HCT116 (cell line): ENCODE data around the gene GLRA3. TPM values are rescaled to one million over a fixed set of nuclear protein-coding genes. Genes with fewer than 3 reads are reported as not detected.

ENCODE experiments used
- ATAC-seq: fragments of 200-7000 bp; cut with Tn5 transposase; 2 replicates; pipeline ENCODE4 v1.9.1; 2020; ENCODE audit warnings: mild to moderate bottlenecking, moderate library complexity
- BruUV-seq: library from RNA; stranded (reverse); fragments of 400-500 nt; replicated peaks from 2 replicates; lab custom pipeline; 2021; lab: Mats Ljungman, UMichigan
- CTCF ChIA-PET: fragments of 300-600 bp; sonication (Branson Sonifier 250); formaldehyde crosslinking; loops from one replicate; lab custom pipeline; 2021; ENCODE audit warnings: antibody characterized with exemption; lab: Charles Lee
- POLR2A ChIA-PET: fragments of 300-600, 350-600 bp; sonication (Branson Sonifier 250); formaldehyde crosslinking; loops from one replicate; lab custom pipeline; 2021; ENCODE audit warnings: antibody characterized with exemption; lab: Charles Lee
- RAD21 ChIA-PET, 2 experiments: fragments of 300-600 bp; sonication (Branson Sonifier 250); formaldehyde crosslinking; loops; one replicate each; lab custom pipeline; 2023; ENCODE audit warnings: low total read pairs in 2 of 2; ENCODE audit not compliant: uncharacterized antibody in 2 of 2, unreplicated experiment in 2 of 2, low non-redundant PET in 1 of 2; lab: Charles Lee
- DNase-seq: peaks from one replicate; pipeline ENCODE4 v3.0.0-alpha.2; 2010; ENCODE audit warnings: low read depth, low spot score
- H2AFZ ChIP-seq: fragments of 200-600 bp; shearing (Covaris generic), sonication (generic); 2 replicates; pipeline ENCODE4 v1.6.1; 2017; ENCODE audit warnings: low read depth, mixed run types, mixed read lengths, antibody characterized with exemption, low read length; ENCODE audit not compliant: poor library complexity, severe bottlenecking
- H3K27ac ChIP-seq: 2 replicates; pipeline ENCODE4 v1.5.1; 2012; ENCODE audit warnings: low read depth, low read length
- H3K27me3 ChIP-seq: fragments of 200-600 bp; sonication (generic); 2 replicates; pipeline ENCODE4 v1.6.1; 2016; ENCODE audit warnings: mixed run types, low read length, mixed read lengths; ENCODE audit not compliant: insufficient read depth
- H3K36me3 ChIP-seq, 2 experiments: fragments of 200-500 bp in 1 of 2; fragments of 200-600 bp in 1 of 2; sonication (Bioruptor generic) in 1 of 2; sonication (generic) in 1 of 2; 2 replicates each; pipeline versions ENCODE4 v1.5.1 to v1.6.1; 2014 to 2016; ENCODE audit warnings: low read length in 2 of 2, inconsistent platforms in 1 of 2, mixed read lengths in 1 of 2, mixed run types in 1 of 2; ENCODE audit not compliant: insufficient read depth in 2 of 2, control insufficient read depth in 1 of 2
- H3K4me1 ChIP-seq, 2 experiments: fragments of 200-600 bp in 1 of 2; sonication (generic) in 1 of 2; 2 replicates each; pipeline versions ENCODE4 v1.5.1 to v1.6.1; 2012 to 2017; ENCODE audit warnings: low read length in 2 of 2, inconsistent platforms in 1 of 2, mild to moderate bottlenecking in 1 of 2, mixed read lengths in 1 of 2, mixed run types in 1 of 2, moderate library complexity in 1 of 2; ENCODE audit not compliant: insufficient read depth in 2 of 2, control insufficient read depth in 1 of 2
- H3K4me2 ChIP-seq: fragments of 200-600 bp; sonication (generic); 2 replicates; pipeline ENCODE4 v1.6.1; 2017; ENCODE audit warnings: mixed run types, low read length, mixed read lengths
- H3K4me3 ChIP-seq, 2 experiments: fragments of 200-600 bp in 1 of 2; sonication (generic) in 1 of 2; replicated peaks in 1 of 2; 2 replicates each; pipeline ENCODE4 v1.5.1; 2011 to 2016; ENCODE audit warnings: low read length in 2 of 2, control low read depth in 1 of 2, low read depth in 1 of 2, mild to moderate bottlenecking in 1 of 2, mixed read lengths in 1 of 2, mixed run types in 1 of 2
- H3K79me2 ChIP-seq: fragments of 200-600 bp; sonication (generic); 2 replicates; pipeline ENCODE4 v1.6.1; 2017; ENCODE audit warnings: mild to moderate bottlenecking, mixed run types, low read length, moderate library complexity, mixed read lengths; ENCODE audit not compliant: insufficient read depth
- H3K9ac ChIP-seq: fragments of 200-600 bp; sonication (generic); 2 replicates; pipeline ENCODE4 v1.6.1; 2016; ENCODE audit warnings: low read length, mixed read lengths
- H3K9me2 ChIP-seq: fragments of 200-600 bp; sonication (generic), shearing (Covaris generic); 2 replicates; pipeline ENCODE4 v1.6.1; 2017; ENCODE audit warnings: mixed run types, mild to moderate bottlenecking, moderate library complexity; ENCODE audit not compliant: insufficient read depth
- H3K9me3 ChIP-seq, 2 experiments: fragments of 200-500 bp in 1 of 2; fragments of 200-600 bp in 1 of 2; sonication (Bioruptor generic) in 1 of 2; sonication (generic) in 1 of 2; 2 replicates each; pipeline ENCODE4 v1.6.1; 2014 to 2017; ENCODE audit warnings: low read length in 2 of 2, mixed read lengths in 2 of 2, inconsistent platforms in 1 of 2, low read depth in 1 of 2, mild to moderate bottlenecking in 1 of 2, mixed run types in 1 of 2, moderate library complexity in 1 of 2; ENCODE audit not compliant: control insufficient read depth in 1 of 2, insufficient read depth in 1 of 2
- H4K20me1 ChIP-seq: fragments of 200-600 bp; sonication (generic), shearing (Covaris generic); 2 replicates; pipeline ENCODE4 v1.6.1; 2017; ENCODE audit warnings: mixed run types, mild to moderate bottlenecking, moderate library complexity; ENCODE audit not compliant: insufficient read depth
- CBX3 ChIP-seq: IDR thresholded peaks from 2 replicates; pipeline ENCODE4 v1.6.1; 2012; ENCODE audit warnings: low read depth
- ELF1 ChIP-seq: IDR thresholded peaks from 2 replicates; pipeline ENCODE4 v1.6.1; 2012; ENCODE audit warnings: low read depth, borderline replicate concordance
- EZH2phosphoT487 ChIP-seq: fragments of 200-600 bp; IDR thresholded peaks from 2 replicates; pipeline ENCODE4 v1.6.1; 2018; ENCODE audit warnings: antibody characterized with exemption, borderline replicate concordance
- POLR2A ChIP-seq: IDR thresholded peaks from 2 replicates; pipeline ENCODE4 v1.7.0; 2011; ENCODE audit warnings: borderline replicate concordance; ENCODE audit not compliant: insufficient read depth, insufficient read length; ENCODE audit errors: extremely low read depth
- RAD21 ChIP-seq: IDR thresholded peaks from 2 replicates; pipeline ENCODE4 v1.6.1; 2012; ENCODE audit warnings: low read depth, mild to moderate bottlenecking
- TCF7L2 ChIP-seq: IDR thresholded peaks from 2 replicates; pipeline ENCODE4 v1.7.0; 2011; ENCODE audit warnings: borderline replicate concordance, inconsistent platforms; ENCODE audit not compliant: insufficient read depth, insufficient read length; ENCODE audit errors: extremely low read depth
- YY1 ChIP-seq: IDR thresholded peaks from 2 replicates; pipeline ENCODE4 v1.6.1; 2011; ENCODE audit warnings: low read length, low read depth, moderate library complexity, mild to moderate bottlenecking; ENCODE audit not compliant: insufficient replicate concordance; ENCODE audit errors: extremely low read depth
- ZFX ChIP-seq: fragments of 450-650 bp; IDR thresholded peaks from 2 replicates; pipeline ENCODE4 v1.6.1; 2017
- ZNF274 ChIP-seq: fragments of 200-500 bp; sonication (Bioruptor generic); IDR thresholded peaks from 2 replicates; pipeline ENCODE4 v1.6.1; 2014; ENCODE audit warnings: mild to moderate bottlenecking, low read depth, low read length, inconsistent platforms
- intact Hi-C: fragments of 100-400 bp; cut with micrococcal nuclease; formaldehyde crosslinking; loops from 2 replicates; pipeline ENCODE4 v1.10.0; 2022
- total RNA-seq: library from RNA; stranded (reverse); gene quantifications from one replicate; pipeline ENCODE4 v1.2.1, GENCODE V29; 2021; ENCODE audit not compliant: unreplicated experiment

The GLRA3 gene
- total RNA-seq, 1 experiment from 2014 or later, result not detected

GRCh38 chr4:174648812-174649211 is 180.2 kb downstream of the GLRA3 start (continued):
- TF ChIP-seq ELF1, result no peak

- no peaks in the 10 kb centered on the region for H3K36me3 ChIP-seq
- TF ChIP-seq POLR2A, result no peak
- no peak for TF ChIP-seq YY1
- no peak overlapping the region for H3K27ac ChIP-seq
- H3K9me2 ChIP-seq, result no peaks in the 10 kb centered on the region
- CTCF ChIA-PET, result no interaction called here
- H3K9ac ChIP-seq, result no peak overlapping the region
- H3K27me3 ChIP-seq, result no peaks in the 10 kb centered on the region
- POLR2A ChIA-PET, result no interaction called here
- DNase-seq, result no peak
- intact Hi-C loops, result no loop called here
- no peaks in the 10 kb centered on the region for H3K4me1 ChIP-seq
- ATAC-seq, result no peak
- no peaks in the 10 kb centered on the region for H3K79me2 ChIP-seq
- no peak overlapping the region for H3K4me3 ChIP-seq
- no peaks in the 10 kb centered on the region for H4K20me1 ChIP-seq
- BruUV-seq, result no TSS peak
- RAD21 ChIA-PET, result no interaction called here
- no peak overlapping the region for H3K4me2 ChIP-seq
- H2AFZ ChIP-seq, result no peak overlapping the region
- no peaks in the 10 kb centered on the region for H3K9me3 ChIP-seq
Measured at GRCh38 chr4:174646326-174646725, 182.7 kb downstream of the GLRA3 start.

- no peaks in the 10 kb centered on the region for H3K4me1 ChIP-seq
- no peak overlapping the region for H3K4me3 ChIP-seq
- H3K9me3 ChIP-seq, result no peaks in the 10 kb centered on the region
- H3K36me3 ChIP-seq, result no peaks in the 10 kb centered on the region
- no peaks in the 10 kb centered on the region for H3K27me3 ChIP-seq
- POLR2A ChIA-PET, result no interaction called here
- no peak overlapping the region for H3K27ac ChIP-seq
- no peaks in the 10 kb centered on the region for H3K79me2 ChIP-seq
- H3K9ac ChIP-seq, result no peak overlapping the region
- no TSS peak for BruUV-seq
- no peak overlapping the region for H2AFZ ChIP-seq
- no peaks in the 10 kb centered on the region for H3K9me2 ChIP-seq
- intact Hi-C loops, result no loop called here
- no peaks in the 10 kb centered on the region for H4K20me1 ChIP-seq
- TF ChIP-seq ZNF274 (no peak), ELF1 (no peak), CBX3 (no peak), TCF7L2 (no peak), EZH2phosphoT487 (no peak), ZFX (no peak), RAD21 (no peak)
- TF ChIP-seq, all 23 proteins: peak for 0
- ChIA-PET CTCF (no interaction called here), RAD21 (no interaction called here)
- ATAC-seq (no peak), DNase-seq (no peak)
- H3K4me2 ChIP-seq, result no peak overlapping the region
Measured at GRCh38 chr4:174640146-174640545, 188.9 kb downstream of the GLRA3 start.
